Activated naive CD4-positive, alpha-beta T cell treated with anti-CD3 and anti-CD28 coated beads, Interleukin-2, amount 50 U/mL, for 16 hours (primary cell): Measurements from ENCODE around the gene TMF1.

ENCODE experiments used
- DNase-seq: peaks from one replicate; pipeline ENCODE4 v3.0.0-alpha.2; 2020

TMF1 gene

GRCh38 chr3:69079269-69080159 is 27.4 kb upstream of the TMF1 start:
- peak; percentile 23 for DNase-seq

GRCh38 chr3:69072928-69073327 is 20.8 kb upstream of the TMF1 start:
- DNase-seq: no peak

- DNase-seq: no peak
Observed at GRCh38 chr3:69066121-69066520, 14.0 kb upstream of the TMF1 start.

GRCh38 chr3:69065318-69065964 is 13.3 kb upstream of the TMF1 start:
- no peak for DNase-seq

- DNase-seq: no peak
Observed at GRCh38 chr3:69063636-69064035, 11.5 kb upstream of the TMF1 start.

- no peak for DNase-seq
Observed at GRCh38 chr3:69059688-69060087, 7.6 kb upstream of the TMF1 start.

- DNase-seq: no peak
Observed at GRCh38 chr3:69058947-69059224, 6.8 kb upstream of the TMF1 start.

- DNase-seq: no peak
Observed at GRCh38 chr3:69058180-69058946, 6.2 kb upstream of the TMF1 start.

GRCh38 chr3:69052472-69052898 is 352 bp upstream of the TMF1 start:
- DNase-seq: no peak

- no peak for DNase-seq
Observed at GRCh38 chr3:69048990-69049389, 3.1 kb downstream of the TMF1 start.

- no peak for DNase-seq
Observed at GRCh38 chr3:69044608-69045007, 7.5 kb downstream of the TMF1 start.

GRCh38 chr3:69033470-69033869 is 18.7 kb downstream of the TMF1 start:
- DNase-seq: no peak

- DNase-seq: no peak
Observed at GRCh38 chr3:69032737-69033136, 19.4 kb downstream of the TMF1 start.

- no peak for DNase-seq
Observed at GRCh38 chr3:69032142-69032541, 20.0 kb downstream of the TMF1 start.

- no peak for DNase-seq
Observed at GRCh38 chr3:69031635-69032034, 20.5 kb downstream of the TMF1 start.

GRCh38 chr3:69020857-69021256 is 31.3 kb downstream of the TMF1 start:
- DNase-seq: no peak

- DNase-seq: no peak
Observed at GRCh38 chr3:69020424-69020823, 31.7 kb downstream of the TMF1 start.

GRCh38 chr3:69016901-69017300 is 35.2 kb downstream of the TMF1 start:
- DNase-seq: no peak

- no peak for DNase-seq
Observed at GRCh38 chr3:69016102-69016501, 36.0 kb downstream of the TMF1 start.

GRCh38 chr3:69014022-69014580 is 38.0 kb downstream of the TMF1 start:
- no peak for DNase-seq

GRCh38 chr3:69013253-69014021 is 38.7 kb downstream of the TMF1 start, which contains the start of gene EOGT:
Gene EOGT (minus strand): TSS chr3:69013684. CDS start chr3:69009846, 3,838 bp downstream.
- DNase-seq: peak; percentile 78

GRCh38 chr3:69012800-69013252 is 39.3 kb downstream of the TMF1 start:
- peak; percentile 13 for DNase-seq
